Fibroblast of lung (primary cell): ENCODE data around the gene ATP6V0E2.

Source experiments
- EZH2 ChIP-seq: IDR thresholded peaks from 2 replicates; pipeline ENCODE4 v1.5.1; 2012; ENCODE audit warnings: low read length, control low read depth, mild to moderate bottlenecking; ENCODE audit errors: missing control alignments
- TF ChIP-seq, protein P1 (sequence below), 2 donors: IDR thresholded peaks in 1 of 2; conservative IDR thresholded peaks in 1 of 2; 1 replicate in 1 of 2; 2 replicates in 1 of 2; pipeline ENCODE4 v1.5.1; 2011 to 2012; ENCODE audit warnings: low read length in 2 of 2, control low read depth in 1 of 2, inconsistent platforms in 1 of 2, low read depth in 1 of 2, mild to moderate bottlenecking in 1 of 2

DNA sequence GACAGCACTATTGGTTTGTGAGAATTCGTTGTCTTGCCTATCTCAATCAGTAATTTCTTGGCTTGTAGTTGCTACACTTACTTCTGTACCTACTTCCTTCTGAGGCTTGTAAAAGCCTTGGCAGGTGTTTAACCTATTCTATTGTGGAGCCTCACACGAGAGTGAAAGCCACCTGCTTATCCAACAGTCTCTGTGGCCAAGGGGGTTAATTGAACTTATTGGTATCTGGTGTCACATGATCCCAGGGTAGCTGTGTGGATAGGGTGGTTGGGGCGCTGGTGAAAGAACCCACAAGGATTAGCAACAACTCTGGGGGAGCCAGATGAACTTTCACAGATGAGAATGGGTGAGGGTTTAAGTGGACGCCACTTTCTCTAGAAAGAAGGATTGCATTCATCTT lies 13.9 kb upstream of the ATP6V0E2 start:
- TF ChIP-seq, protein P1, sequence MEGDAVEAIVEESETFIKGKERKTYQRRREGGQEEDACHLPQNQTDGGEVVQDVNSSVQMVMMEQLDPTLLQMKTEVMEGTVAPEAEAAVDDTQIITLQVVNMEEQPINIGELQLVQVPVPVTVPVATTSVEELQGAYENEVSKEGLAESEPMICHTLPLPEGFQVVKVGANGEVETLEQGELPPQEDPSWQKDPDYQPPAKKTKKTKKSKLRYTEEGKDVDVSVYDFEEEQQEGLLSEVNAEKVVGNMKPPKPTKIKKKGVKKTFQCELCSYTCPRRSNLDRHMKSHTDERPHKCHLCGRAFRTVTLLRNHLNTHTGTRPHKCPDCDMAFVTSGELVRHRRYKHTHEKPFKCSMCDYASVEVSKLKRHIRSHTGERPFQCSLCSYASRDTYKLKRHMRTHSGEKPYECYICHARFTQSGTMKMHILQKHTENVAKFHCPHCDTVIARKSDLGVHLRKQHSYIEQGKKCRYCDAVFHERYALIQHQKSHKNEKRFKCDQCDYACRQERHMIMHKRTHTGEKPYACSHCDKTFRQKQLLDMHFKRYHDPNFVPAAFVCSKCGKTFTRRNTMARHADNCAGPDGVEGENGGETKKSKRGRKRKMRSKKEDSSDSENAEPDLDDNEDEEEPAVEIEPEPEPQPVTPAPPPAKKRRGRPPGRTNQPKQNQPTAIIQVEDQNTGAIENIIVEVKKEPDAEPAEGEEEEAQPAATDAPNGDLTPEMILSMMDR (conservative IDR thresholded peaks at IDR 0.05 in 1 of 2, IDR thresholded peaks at IDR 0.05 in 1 of 2; ENCODE audit: low read depth in 1 of 2, low read length in 2 of 2) = no peak
- TF ChIP-seq EZH2 = no peak
